Panc1 (cell line): ENCODE measurements around the gene PDCD4. TPM values are rescaled to one million over a fixed set of nuclear protein-coding genes. Genes with fewer than 3 reads are reported as not detected.

Source experiments
- ATAC-seq: fragments of 200-7000 bp; cut with Tn5 transposase; 2 replicates; pipeline ENCODE4 v1.9.1; 2020; ENCODE audit warnings: mild to moderate bottlenecking, moderate library complexity
- BruUV-seq: library from RNA; stranded (reverse); fragments of 400-500 nt; replicated peaks from 2 replicates; lab custom pipeline; 2021; lab: Mats Ljungman, UMichigan
- CTCF ChIA-PET: fragments of 300-600 bp; sonication (Branson Sonifier 250); formaldehyde crosslinking; loops from one replicate; lab custom pipeline; 2022; ENCODE audit warnings: antibody characterized with exemption; lab: Charles Lee
- POLR2A ChIA-PET: fragments of 300-600 bp; sonication (Branson Sonifier 250); formaldehyde crosslinking; loops from one replicate; lab custom pipeline; 2022; ENCODE audit warnings: antibody characterized with exemption; lab: Charles Lee
- DNase-seq: peaks from one replicate; pipeline ENCODE4 v3.0.0-alpha.2; 2010; ENCODE audit warnings: low read depth, low spot score
- H3K27ac ChIP-seq: 2 replicates; pipeline ENCODE4 v1.5.1; 2011; ENCODE audit warnings: mild to moderate bottlenecking, low read length, inconsistent platforms
- H3K27me3 ChIP-seq: fragments of 200-500 bp; sonication (Bioruptor generic); 2 replicates; pipeline ENCODE4 v1.6.0; 2014; ENCODE audit warnings: low read length, inconsistent platforms; ENCODE audit not compliant: control insufficient read depth, insufficient read depth
- H3K36me3 ChIP-seq: fragments of 200-500 bp; sonication (Bioruptor generic); 2 replicates; pipeline ENCODE4 v1.5.1; 2014; ENCODE audit warnings: inconsistent platforms, mild to moderate bottlenecking, low read length, moderate library complexity; ENCODE audit not compliant: control insufficient read depth, insufficient read depth
- H3K4me1 ChIP-seq: 2 replicates; pipeline ENCODE4 v1.5.1; 2011; ENCODE audit warnings: inconsistent platforms, mild to moderate bottlenecking, low read length, moderate library complexity; ENCODE audit not compliant: control insufficient read depth, insufficient read depth
- H3K4me3 ChIP-seq, 2 experiments: 2 replicates each; pipeline ENCODE4 v1.5.1; 2011 to 2012; ENCODE audit warnings: low read depth in 2 of 2, low read length in 2 of 2, mild to moderate bottlenecking in 2 of 2, inconsistent platforms in 1 of 2, moderate library complexity in 1 of 2
- H3K9me3 ChIP-seq: fragments of 200-500 bp; sonication (Bioruptor generic); 2 replicates; pipeline ENCODE4 v1.5.1; 2014; ENCODE audit warnings: low read depth, mild to moderate bottlenecking, inconsistent platforms, low read length, moderate library complexity; ENCODE audit not compliant: control insufficient read depth, insufficient read depth
- CTCF ChIP-seq: fragments of 450-650 bp; IDR thresholded peaks from 2 replicates; pipeline ENCODE4 v1.5.1; 2017; ENCODE audit warnings: mild to moderate bottlenecking
- POLR2AphosphoS5 ChIP-seq: IDR thresholded peaks from 2 replicates; pipeline ENCODE4 v1.6.1; 2012; ENCODE audit warnings: mild to moderate bottlenecking, low read depth, low read length, moderate library complexity
- SIN3A ChIP-seq: IDR thresholded peaks from 2 replicates; pipeline ENCODE4 v1.6.1; 2012; ENCODE audit warnings: low read depth, mild to moderate bottlenecking, low read length, moderate library complexity, borderline replicate concordance; ENCODE audit not compliant: insufficient read depth
- TCF7L2 ChIP-seq: IDR thresholded peaks from 2 replicates; pipeline ENCODE4 v1.6.1; 2011; ENCODE audit warnings: mild to moderate bottlenecking, low read depth, low read length, inconsistent platforms
- in situ Hi-C: cut with HindIII; loops from 2 replicates; pipeline ENCODE4 v1.10.0; 2016; ENCODE audit warnings: low sequenced_read_pairs, low pct_unique_long_range_greater_than_20kb
- intact Hi-C: fragments of 100-400 bp; cut with micrococcal nuclease; formaldehyde crosslinking; loops from one replicate; pipeline ENCODE4 v1.10.0; 2022; ENCODE audit not compliant: unreplicated experiment
- total RNA-seq: library from RNA; stranded (reverse); gene quantifications from one replicate; pipeline ENCODE4 v1.2.1, GENCODE V29; 2021; ENCODE audit not compliant: unreplicated experiment
- TF ChIP-seq, protein P1 (sequence below), 2 experiments: IDR thresholded peaks; 2 replicates each; pipeline ENCODE4 v1.6.1; 2011 to 2012; ENCODE audit warnings: low read depth in 2 of 2, control low read depth in 1 of 2, low read length in 1 of 2, mild to moderate bottlenecking in 1 of 2, moderate library complexity in 1 of 2; ENCODE audit not compliant: insufficient read depth in 1 of 2

The PDCD4 gene
- total RNA-seq, 1 experiment from 2014 or later, result 33.6 TPM

DNA sequence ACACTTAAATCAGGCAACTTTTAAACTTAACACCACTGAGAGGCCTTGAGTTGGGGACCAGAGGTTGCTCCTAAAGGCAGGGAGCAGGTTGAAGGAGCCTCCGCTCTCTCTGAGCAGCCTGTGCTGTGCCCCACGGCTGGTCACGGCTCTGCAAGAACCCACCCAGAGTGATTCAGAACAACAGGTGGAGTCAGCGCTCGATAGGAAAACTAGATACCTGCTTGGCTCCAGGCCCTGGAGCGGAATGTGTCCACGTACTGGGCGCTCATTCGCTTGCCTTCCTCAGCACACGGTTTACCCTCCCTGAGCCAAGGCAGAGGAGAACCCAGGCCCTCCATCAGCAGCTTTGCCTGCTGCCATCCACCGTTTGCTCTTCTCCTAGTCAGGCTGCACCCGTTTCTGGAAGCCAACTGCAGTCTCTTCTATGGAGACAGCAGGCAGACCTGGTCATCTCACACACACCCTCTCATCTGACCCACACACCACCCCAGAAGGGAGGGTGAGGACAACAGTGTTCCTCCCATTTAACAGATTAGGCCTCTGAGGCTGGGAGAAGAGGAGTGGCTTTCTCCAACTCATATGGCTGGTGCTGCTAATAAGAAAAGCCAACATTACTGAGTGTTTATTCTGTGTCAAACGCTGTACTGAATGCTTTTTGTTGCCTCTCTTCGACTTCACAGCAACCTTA is 37.6 kb upstream of the PDCD4 start:
- no peak for DNase-seq
- CTCF ChIA-PET, result no interaction called here

GRCh38 chr10:110834629-110835301 is 37.0 kb upstream of the PDCD4 start:
- CTCF ChIA-PET, result no interaction called here
- H3K9me3 ChIP-seq, result no peaks in the 10 kb centered on the region
- BruUV-seq, result no TSS peak
- H3K27ac ChIP-seq, result no peak overlapping the region
- no peak for DNase-seq
- POLR2A ChIA-PET, result no interaction called here
- H3K27me3 ChIP-seq, result peaks cover 2% of the 10 kb centered on the region; the same call in 1 of the 2 replicates
- ATAC-seq, result 0 out of 2 replicates have a peak, but pooled peaks have one; percentile 42
- H3K36me3 ChIP-seq, result no peaks in the 10 kb centered on the region
- H3K4me3 ChIP-seq, result no peak overlapping the region
- intact Hi-C loops (no loop called here), in situ Hi-C loops (no loop called here)
- no peaks in the 10 kb centered on the region for H3K4me1 ChIP-seq
- TF ChIP-seq CTCF, result no peak
- TF ChIP-seq SIN3A, result no peak
- no peak for TF ChIP-seq POLR2AphosphoS5
- TF ChIP-seq TCF7L2, result no peak
- TF ChIP-seq, protein P1, sequence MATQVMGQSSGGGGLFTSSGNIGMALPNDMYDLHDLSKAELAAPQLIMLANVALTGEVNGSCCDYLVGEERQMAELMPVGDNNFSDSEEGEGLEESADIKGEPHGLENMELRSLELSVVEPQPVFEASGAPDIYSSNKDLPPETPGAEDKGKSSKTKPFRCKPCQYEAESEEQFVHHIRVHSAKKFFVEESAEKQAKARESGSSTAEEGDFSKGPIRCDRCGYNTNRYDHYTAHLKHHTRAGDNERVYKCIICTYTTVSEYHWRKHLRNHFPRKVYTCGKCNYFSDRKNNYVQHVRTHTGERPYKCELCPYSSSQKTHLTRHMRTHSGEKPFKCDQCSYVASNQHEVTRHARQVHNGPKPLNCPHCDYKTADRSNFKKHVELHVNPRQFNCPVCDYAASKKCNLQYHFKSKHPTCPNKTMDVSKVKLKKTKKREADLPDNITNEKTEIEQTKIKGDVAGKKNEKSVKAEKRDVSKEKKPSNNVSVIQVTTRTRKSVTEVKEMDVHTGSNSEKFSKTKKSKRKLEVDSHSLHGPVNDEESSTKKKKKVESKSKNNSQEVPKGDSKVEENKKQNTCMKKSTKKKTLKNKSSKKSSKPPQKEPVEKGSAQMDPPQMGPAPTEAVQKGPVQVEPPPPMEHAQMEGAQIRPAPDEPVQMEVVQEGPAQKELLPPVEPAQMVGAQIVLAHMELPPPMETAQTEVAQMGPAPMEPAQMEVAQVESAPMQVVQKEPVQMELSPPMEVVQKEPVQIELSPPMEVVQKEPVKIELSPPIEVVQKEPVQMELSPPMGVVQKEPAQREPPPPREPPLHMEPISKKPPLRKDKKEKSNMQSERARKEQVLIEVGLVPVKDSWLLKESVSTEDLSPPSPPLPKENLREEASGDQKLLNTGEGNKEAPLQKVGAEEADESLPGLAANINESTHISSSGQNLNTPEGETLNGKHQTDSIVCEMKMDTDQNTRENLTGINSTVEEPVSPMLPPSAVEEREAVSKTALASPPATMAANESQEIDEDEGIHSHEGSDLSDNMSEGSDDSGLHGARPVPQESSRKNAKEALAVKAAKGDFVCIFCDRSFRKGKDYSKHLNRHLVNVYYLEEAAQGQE (IDR thresholded peaks at IDR 0.05; ENCODE audit: insufficient read depth in 1 of 2, low read depth in 2 of 2, low read length in 1 of 2), result no peak

More for the DNA sequence above, 37.6 kb upstream of the PDCD4 start:
- Histone ChIP-seq H3K36me3 (no peaks in the 10 kb centered on the region), H3K4me1 (no peaks in the 10 kb centered on the region), H3K9me3 (no peaks in the 10 kb centered on the region), H3K27ac (no peak overlapping the region), H3K4me3 (no peak overlapping the region), H3K27me3 (peaks cover 2% of the 10 kb centered on the region; the same call in 1 of the 2 replicates)
- TF ChIP-seq POLR2AphosphoS5 (no peak), TCF7L2 (no peak), SIN3A (no peak), CTCF (no peak)
- TF ChIP-seq, protein P1 (IDR thresholded peaks at IDR 0.05; ENCODE audit: insufficient read depth in 1 of 2, low read depth in 2 of 2, low read length in 1 of 2), result no peak
- intact Hi-C loops, result no loop called here
- ATAC-seq, result no peak
- no TSS peak for BruUV-seq
- POLR2A ChIA-PET, result no interaction called here
- in situ Hi-C loops, result no loop called here
